ENCODE measurements around the gene ASNSD1. TPM values are rescaled to one million over a fixed set of nuclear protein-coding genes. Genes with fewer than 3 reads are reported as not detected.
A peak's percentile ranks its signal among the peaks of the same experiment; 100 is the strongest.

The ASNSD1 gene
- total and polyA plus RNA-seq, 2 of the 13 experiments (the other 11 are each of a cell fraction or from before 2014, with no cell fraction given) = 35.1 to 96.6 TPM

GRCh38 chr2:189674374-189675112 lies 13.3 kb downstream of the ASNSD1 start, which contains the start of gene ANKAR (continued):
- TF ChIP-seq ZNF776 (CRISPR knock-in tag; IDR thresholded peaks at IDR 0.05) (peak; percentile 98; the same call in 1 of the 2 replicates), SMYD3 (CRISPR knock-in tag; IDR thresholded peaks at IDR 0.05) (peak; percentile 94), NFYB (CRISPR knock-in tag; IDR thresholded peaks at IDR 0.05) (no peak), ZFP90 (CRISPR knock-in tag; IDR thresholded peaks at IDR 0.05; ENCODE audit: borderline replicate concordance) (peak; percentile 94), E2F1 (CRISPR knock-in tag; IDR thresholded peaks at IDR 0.05) (peak; percentile 88), CAMTA2 (CRISPR knock-in tag; IDR thresholded peaks at IDR 0.05; ENCODE audit: borderline replicate concordance) (0 out of 2 replicates have a peak, but pooled peaks have one; percentile 74), PCBP2 (optimal IDR thresholded peaks at IDR 0.05; ENCODE audit: low read depth, low read length, poor library complexity, severe bottlenecking) (no peak), MEIS1 (CRISPR knock-in tag; IDR thresholded peaks at IDR 0.05; ENCODE audit: borderline replicate concordance) (peak; percentile 86; the same call in 1 of the 2 replicates), ZKSCAN8 (CRISPR knock-in tag; IDR thresholded peaks at IDR 0.05; ENCODE audit: borderline replicate concordance) (peak; percentile 72), YEATS4 (CRISPR knock-in tag; IDR thresholded peaks at IDR 0.05; ENCODE audit: borderline replicate concordance) (peak; percentile 99), BCL3 (CRISPR knock-in tag; IDR thresholded peaks at IDR 0.05) (peak; percentile 99), ZNF10 (CRISPR knock-in tag; IDR thresholded peaks at IDR 0.05; ENCODE audit: borderline replicate concordance, low read depth) (no peak), ZNF510 (CRISPR knock-in tag; IDR thresholded peaks at IDR 0.05; ENCODE audit: low read depth) (peak; percentile 96), PATZ1 (CRISPR knock-in tag; IDR thresholded peaks at IDR 0.05) (peak; percentile 84; the same call in 1 of the 2 replicates), LRRFIP1 (CRISPR knock-in tag; conservative IDR thresholded peaks at IDR 0.05) (no peak), ARID4A (CRISPR knock-in tag; IDR thresholded peaks at IDR 0.05; ENCODE audit: borderline replicate concordance) (peak; percentile 94), ATAD3A (CRISPR knock-in tag; IDR thresholded peaks at IDR 0.05) (no peak)

All from HepG2 (cell line).